Retina (tissue), 1 donor: ENCODE data around the gene PTH1R.

Experiments used
- DNase-seq: peaks from one replicate; pipeline ENCODE4 v3.0.0-alpha.2; 2016

Gene PTH1R

DNA sequence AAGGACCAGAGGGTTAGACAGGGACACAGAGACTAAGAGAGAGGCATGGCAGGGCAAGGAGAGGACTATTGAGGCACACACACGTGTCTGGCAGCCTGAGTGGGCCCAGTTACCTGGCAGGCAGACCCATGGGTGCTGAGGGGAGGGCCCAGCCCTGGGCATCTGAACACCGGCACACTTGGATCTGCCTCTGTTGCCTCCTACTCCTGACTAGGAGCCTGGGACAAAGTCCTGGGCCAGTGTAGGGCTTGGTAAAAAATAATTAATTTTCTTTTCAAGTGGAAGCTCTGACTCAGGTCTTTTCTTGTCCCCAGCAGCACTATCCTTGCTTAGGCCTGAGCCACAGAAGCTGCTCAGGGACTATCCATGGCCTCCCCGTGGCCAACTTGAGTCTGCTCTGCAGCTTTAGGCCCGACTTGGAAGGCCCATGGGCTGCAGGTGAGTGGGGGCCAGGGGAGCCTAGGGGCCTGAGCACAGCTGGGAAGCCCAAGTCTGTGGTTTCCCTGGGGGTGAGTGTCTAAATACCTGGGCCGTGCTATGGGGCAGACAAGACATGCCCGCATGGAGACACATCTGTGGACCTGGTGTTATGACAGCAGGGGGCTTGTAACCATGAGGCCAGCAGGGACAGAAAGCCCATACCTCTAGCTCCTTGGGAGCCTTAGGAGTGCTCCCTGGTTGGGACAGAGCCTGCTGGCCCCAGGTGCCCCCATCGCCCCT lies at the start of gene PTH1R:
Gene PTH1R (plus strand): TSS at position 316 of the 720 bp plus-strand sequence. CDS start 5,839 bp downstream, outside the sequence.
- no peak for DNase-seq

DNA sequence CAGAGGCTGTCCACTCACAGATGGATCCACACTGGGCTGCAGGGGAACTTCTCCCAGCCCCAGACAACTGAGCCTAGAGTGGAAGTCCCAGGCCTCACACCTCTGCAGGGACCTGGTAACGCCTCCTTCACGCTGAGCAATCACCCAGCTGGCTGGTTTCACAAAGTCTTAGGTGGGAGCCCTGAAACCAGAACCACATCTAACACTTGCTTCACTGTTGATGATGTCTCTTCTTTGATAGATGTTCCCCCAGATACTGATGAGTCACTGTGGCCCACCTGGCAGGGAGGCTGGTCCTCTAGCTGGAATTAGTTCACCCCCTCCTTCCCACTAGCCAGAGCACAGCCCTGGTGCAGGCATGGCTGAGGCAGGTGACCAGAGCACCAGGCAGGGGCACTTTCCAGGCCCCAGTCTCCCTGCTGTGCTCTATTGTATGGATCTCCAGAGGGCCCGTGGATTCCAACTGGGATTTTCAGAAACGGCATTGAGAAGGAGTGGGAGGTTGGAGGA lies 47.8 kb upstream of the PTH1R start:
- no peak for DNase-seq

DNA sequence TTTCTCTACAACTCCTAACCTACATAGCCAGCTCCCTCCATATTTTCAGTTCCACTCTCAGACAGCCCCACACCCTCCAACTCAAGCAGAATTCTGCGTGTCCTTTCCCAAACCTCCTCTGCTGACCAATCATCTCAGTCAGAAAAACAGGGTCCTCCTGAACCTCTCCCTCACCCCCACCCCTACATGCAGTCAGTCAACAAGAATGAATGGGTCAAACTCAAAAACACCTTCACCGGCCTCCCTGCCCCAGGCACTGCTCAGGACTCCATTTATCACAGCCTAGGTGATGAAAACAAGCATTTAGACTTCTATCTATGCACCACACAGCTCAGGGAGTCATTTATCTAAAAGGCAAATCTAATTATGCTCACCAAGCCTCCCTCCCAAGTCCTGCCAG lies 46.7 kb upstream of the PTH1R start:
- DNase-seq = no peak

DNA sequence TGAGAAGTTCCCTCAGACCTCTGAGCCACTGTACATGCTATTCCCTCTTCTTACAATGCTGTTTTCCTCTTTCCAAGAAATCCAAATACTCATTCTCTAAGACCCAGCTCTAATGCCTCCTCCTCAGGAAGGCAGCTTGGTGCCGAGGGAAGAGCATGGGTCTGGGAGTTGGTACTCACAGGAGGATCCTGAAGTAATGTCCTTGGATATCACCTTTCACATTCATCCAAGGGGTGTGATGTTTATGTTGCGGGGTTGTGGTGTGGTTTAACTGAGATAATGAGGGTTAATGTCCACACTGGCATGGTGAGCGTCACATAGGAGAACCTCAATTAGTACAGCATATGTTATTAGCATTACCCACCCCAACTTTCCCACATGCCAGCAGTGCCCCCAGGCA lies 46.2 kb upstream of the PTH1R start:
- no peak for DNase-seq

DNA sequence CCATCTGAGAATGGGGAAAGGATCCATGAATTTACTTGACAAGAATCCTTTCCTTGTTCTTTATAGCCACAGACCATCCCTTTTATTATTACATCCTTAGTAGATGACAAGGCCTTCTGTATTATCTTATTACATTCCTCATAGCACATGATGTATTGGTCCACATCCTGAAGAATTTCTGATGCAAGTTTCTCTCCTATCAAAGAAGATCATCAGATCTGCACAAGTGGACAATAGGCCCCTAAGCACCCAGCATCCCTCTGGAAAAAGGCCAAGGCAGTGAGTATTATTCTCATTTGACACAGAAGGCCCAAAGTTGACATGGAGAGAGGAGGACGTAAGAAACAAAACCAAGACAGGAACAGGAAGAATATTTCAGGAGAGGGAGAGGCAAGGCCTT lies 45.7 kb upstream of the PTH1R start:
- no peak for DNase-seq

DNA sequence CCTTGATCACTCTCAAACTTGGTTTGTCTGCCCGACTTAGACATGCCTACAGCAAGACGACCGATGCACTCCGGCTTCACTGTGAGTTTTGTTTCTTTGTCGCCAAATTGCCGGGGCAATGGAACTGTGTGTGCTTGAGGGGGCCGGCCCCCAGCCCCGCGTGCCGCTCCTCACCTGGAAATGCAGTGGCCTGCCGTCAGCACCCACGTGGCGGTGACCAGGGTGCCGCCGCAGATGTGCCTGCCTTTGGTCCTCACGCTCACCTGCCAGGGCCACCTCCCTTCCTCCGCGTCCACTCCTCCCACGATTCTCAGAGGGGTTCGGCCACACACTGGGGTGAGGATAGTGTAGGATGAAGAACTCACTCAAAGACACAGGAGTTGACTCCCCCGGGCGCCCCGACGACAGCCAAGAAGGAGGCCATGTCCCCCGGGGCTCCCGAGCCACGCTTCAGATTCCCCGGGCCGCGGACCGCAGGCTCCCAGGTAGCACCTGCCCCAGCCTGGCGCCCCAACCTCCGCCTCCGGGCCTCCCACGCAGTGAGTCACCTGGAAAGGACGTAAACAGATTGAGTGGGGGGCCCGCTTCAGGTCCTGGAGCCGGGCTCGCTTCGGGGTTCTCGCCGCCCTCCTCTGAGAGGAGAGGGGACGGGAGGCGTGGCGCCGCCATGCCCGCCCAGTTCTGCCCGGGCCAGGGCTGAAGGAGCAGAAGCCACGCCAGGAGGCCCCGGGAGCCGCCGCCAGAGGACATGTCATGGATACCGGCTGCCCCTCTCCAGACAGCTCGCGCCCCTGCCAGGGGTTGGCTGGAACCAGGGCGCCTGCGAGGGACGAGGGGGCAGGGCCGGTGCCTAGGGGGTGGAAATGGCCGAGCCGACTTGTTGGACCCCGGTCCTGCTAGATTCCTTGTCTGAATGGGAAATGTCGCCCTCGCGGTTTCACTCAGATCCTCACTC lies 43.9 kb upstream of the PTH1R start:
- DNase-seq = no peak

DNA sequence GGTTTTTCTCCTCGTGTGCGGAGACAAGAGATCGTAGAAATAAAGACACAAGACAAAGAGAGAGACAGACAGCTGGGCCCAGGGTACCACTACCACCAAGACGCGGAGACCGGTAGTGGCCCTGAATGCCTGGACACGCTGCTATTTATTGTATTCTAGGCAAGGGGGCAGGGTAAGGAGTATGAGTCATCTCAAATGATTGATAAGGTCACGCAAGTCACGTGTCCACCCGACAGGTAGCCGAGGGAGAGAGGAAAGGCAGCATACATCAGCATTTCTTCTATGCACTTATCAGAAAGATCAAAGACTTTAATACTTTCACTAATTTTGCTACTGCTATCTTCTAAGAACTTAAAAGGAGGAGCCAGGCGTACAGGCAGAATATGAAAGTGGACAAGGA lies 42.5 kb upstream of the PTH1R start:
- DNase-seq = no peak

DNA sequence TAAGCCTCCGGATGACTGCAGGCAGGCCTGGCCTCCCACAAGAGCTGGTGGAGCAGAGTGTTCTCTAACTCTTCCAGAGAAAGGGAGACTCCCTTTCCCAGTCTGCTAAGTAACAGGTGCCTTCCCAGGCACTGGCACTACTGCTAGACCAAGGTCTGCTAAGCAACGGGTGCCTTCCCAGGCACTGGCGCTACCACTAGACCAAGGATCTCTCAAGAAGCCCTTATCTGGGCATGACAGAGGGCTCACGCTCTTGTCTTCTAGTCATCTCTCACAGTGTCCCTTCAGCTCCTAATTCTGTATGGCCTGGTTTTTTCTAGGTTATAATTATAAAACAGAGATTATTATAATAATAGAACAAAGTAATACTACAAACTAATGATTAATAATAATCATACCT lies 42.0 kb upstream of the PTH1R start:
- no peak for DNase-seq

DNA sequence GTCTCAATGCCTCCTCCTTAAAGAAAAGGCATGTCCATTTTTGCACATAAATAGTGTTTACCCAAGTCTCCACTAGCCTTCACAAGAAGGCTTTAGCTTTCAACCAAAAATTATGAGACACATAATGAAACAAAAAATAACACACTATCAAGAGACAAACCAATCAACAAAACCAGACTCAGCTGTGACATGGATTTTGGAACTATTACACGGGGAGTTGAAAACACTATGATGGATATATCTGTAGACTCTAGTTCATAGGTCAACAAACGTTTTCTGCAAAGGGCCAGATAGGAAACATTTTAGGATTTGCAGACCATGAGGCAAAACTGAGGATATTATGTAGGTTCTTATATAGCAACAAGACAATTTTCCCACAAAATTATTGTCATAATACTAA lies 39.2 kb upstream of the PTH1R start:
- DNase-seq = no peak

DNA sequence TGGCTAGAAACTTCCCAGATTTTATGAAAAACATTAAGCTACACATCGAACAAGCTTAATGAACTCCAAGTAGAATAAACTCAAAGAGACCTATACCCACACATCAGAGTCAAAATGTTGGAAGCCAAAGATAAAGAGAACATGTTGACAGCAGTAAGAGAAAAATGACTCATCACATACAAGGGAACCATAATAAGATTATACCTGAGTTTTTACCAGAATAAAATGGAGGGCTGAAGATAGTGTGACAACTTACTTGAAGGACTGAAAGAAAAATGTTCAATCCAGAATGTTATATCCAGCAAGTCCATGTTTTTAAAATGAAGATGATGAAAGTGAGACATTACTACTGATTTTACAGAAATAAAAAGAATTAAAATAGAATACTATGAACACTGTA lies 37.0 kb upstream of the PTH1R start:
- no peak for DNase-seq

DNA sequence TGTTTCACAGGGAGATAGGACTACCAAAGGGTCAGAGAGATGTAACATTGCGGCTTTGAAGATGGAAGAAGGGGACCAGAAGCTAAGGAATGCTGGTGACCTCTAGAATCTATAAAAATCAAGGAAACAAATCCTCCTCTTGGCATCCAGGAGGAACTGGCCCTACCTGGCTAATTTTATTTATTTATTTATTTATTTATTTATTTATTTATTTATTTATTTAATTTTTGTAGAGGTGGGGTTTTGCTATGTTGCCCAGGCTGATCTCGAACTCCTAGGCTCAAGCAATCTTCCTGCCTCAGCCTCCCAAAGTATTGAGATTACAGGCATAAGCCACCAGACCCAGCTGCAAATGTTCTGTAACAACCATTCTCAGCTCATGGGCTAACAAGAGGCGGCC lies 34.0 kb upstream of the PTH1R start:
- DNase-seq = no peak

DNA sequence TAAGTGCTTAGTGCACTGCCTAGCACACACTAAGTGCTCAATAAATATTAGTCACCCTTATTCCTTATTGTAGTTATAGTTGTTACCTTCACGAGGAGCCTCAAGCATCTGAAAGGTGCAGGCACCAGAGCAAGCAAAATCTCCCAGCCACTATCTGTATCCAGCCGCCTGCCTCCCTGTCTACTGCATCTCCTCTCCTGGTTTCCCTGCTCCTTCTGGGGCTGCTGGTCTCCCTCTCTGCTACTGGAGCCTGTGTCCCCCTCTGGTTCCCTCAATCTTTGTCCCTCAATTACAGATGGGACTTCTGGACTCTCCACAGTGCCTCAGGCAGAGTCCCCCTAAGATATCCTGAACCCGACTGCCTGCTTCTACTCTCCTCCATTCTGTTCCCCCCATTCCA lies 33.1 kb upstream of the PTH1R start:
- DNase-seq = no peak

DNA sequence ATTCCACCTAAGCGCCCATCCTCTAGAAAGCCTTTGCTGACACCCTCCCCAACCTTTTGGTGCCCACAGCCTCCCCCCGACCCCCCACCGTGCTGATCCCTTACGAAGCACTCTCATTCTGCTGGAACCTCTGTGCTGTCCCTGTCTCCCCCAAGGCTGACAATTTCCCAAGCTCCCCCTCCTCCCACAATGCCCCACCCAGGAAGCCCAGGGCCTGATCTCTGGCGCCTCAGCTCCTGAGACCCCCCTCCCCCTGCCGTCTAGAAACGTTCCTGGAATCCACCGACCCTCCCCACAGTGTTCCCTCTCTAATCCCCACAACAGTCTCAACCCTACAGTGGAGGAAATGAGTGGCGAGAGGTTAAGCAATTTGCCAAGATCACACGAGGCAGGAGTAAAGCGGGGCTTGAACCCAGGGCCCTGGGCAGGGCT lies 32.6 kb upstream of the PTH1R start:
- no peak for DNase-seq

DNA sequence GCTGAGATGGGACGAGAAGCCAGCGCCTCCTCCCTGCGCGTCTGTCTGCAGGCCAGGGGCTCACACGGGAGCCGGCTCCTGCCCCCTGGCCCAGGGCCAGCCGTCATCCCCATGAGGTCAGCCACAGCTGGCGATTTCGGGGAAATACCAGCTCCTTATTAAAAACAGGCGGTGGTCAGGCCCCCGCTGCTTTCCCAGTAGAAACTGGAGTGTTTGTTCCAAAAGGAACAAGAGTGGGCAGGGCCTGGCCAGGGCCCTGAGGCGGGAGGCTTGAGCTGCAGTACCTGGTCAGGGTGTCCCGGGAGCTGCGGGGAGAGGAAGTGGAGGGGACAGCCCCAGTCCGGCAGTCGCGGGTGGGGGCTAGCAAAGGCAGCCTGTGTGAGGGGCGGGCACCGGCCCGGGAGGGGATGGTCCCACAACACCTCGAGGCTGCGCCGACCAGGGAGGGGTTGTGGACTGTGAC lies 32.1 kb upstream of the PTH1R start:
- DNase-seq = no peak

DNA sequence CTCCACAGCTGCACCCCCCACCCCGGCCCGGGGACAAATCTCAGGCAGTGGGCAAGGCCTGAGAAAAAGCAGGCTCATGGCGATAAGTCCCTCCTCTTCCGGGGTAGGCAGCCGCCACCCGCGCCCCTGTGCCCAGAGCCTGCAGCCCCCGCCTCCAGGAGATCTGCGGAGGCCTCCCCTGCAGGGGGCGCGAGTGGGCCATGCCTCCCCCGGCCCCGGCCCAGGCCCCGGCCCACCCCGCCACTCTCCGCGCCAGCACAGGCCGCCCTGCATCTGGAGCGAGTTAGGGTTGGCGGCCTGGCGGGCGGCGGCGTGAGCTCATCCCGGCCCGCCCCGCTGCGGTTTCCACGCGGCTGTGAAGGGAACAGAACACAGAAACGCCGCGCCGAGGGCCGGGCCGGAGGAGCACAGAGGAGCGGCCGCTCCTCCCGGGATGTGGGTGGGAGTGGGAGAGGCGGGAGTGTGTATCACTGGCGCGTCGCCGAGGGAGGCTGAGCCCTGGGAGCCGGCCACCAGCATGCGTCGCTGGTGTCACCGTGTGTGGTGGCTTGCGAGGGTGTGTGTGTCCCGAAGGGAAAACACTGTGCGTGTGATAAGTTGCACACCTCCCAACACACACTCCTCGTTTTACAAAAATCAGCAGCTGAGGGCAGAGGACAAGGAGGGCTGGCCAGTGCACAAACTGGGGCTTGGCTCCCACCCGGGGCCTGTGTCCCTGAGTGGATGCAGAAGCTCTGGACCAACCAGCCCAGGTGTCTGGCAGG lies 31.5 kb upstream of the PTH1R start:
- peak; percentile 90 for DNase-seq

DNA sequence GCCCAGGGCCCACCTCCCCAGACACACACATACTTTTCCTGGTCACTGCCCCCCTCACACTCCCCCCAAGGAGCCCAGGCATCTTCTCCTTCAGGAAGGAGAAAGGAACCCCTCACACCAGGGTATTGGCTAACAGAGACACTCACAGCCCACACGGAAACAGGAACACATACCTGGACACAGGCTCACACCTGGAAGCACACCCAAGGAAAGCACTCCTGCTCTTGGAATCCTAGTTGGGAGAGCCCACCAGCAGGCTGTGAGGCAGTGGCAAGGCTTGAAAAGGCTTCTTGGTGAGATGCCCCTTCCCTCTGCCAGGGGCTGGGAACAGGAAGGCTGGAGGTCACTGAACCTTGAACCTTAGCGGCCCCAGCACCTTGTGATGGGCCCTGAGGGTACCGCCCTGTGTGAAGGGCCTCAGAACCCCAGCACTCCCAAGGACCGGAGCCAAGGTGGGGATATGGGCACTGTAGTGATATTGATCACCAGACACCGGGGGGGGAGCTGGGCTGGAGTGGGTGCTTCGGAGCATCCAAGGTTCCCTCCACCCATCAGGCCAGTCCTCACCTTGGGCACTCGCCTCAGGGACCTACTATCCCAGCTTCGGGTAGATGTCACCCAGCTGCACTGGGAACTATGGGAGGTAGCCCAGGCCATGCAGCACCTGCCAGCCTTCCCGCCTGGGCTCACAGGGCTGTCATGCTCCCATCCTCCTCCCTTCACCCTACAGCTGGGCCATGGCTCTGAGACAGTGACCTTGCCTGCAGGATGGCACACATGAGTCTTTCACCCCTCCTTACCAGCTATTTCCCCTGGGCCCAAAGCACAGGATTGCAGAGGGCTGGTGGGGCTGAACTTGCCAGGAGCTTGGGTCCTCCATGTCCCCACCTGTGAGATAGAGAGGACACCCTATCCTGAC lies 30.6 kb upstream of the PTH1R start:
- no peak for DNase-seq

DNA sequence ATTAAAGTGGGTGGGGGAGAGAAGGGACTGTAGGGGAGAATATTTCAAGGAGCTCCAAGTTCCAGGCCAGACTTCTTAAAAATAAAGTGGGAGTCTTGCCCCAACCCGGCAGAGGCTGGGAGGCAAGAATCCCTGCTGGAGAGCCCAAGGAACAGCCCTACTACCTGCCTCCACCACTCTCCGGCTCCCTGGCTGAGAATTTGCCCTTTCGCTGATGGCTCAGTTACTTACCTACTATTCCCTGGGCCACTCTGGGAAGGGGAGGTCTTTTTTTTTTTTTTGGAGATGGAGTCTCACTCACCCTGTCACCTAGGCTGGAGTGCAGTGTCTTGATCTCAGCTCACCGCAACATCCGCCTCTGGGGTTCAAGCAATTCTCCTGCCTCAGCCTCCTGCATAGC lies 29.8 kb upstream of the PTH1R start:
- DNase-seq = no peak

DNA sequence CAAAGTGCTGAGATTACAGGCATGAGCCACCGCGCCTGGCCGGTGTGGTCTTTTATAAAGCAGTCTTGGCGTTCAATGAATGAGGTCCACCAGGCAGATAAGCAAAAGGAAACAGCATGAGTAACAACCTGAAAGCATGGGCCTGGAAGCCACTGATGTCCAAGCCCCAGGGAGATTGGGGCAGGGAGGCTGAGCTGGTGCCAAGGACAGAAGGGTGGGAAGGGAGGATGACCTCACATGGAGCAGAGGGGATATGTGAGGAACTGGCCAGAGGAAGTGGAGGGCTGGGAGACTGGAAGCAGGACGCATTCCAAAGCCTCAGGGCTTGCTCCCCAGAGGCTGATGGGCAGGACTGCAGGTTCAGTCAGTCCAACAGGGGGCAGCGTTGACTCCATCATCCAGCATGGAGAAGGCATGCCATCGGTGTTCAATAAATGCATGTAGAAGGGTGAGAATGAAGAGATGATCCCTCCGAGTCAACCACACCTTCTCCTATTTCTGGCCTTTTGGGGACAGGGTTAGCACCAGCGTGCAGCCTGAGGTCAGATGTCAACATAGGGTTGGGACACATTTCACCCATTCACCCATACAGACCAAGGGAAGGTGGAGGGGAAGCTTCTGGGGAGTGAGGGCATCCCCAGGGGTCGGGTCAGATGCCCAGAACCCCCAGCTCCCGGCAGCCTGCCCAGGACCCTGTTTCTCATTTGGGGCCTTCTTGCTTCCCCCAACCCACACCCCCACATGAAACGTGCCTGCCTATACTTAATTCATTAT lies 29.1 kb upstream of the PTH1R start:
- no peak for DNase-seq

DNA sequence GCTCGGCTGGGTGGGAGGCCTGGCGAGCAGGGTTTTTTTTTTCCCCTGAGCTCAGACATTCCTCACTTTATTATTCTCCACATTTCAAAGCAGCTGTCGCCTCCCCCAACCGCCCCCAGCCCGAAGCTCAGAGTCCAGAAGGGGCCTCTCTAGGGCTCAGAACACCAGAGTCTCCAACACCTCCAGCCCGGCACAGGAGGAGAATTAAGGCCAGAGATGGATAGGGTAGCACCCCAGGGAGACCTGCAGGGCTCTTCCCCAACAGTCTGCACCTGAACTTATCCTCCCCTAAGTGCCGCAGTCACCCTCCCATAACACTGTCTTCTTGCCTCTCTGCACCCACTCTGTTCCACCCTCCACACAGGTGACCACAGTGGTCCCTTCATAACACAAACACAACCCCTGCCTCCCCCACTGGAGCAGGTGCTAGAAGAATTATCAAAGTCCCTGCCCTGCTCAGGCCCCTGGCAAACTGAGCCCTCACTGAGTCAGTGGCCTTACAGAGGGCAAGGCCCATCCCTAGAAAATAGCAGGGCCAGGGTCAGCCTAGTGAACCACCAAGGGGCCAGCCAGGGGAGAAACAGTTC lies 28.4 kb upstream of the PTH1R start:
- DNase-seq = peak; percentile 39

DNA sequence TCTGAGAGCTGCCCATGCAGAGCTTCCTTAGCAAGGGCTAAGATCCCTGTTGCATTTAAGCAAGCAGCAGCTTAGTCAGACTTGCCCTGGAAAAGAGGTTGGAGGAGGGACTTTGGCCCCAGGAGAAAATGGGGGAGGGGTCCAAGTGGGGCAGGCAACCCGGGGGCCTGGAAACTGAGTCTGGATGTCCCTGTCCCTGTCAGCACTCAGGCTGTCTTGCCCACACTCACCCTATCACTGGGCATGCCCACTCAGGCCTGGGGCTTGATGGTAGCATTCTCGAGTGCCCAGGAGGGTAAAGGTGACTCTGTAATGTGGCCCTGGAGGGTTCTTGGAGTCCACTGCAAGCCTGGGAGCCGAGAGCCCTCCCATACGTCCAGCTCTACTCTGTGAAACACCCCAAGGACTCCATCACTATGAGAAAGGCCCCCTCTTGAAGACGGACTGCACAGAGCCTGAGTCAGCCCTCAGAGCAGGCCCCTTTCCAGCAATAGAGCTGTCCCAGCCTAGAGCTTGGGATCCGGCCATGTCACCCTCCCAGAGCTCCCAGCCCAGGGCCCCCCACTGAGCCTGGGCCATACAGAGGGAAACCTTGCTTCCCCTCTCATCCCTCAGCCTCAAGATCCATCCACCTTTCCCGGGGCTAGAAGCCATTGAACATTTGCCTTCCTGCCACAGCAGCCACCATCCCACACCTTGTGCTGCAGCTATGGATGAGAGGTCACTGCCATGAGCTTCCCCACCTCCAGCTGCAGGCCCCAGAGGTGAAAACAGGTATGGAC lies 27.6 kb upstream of the PTH1R start:
- DNase-seq = no peak
